NK-92 treated with Interleukin-12 subunit alpha and Interleukin-12 subunit beta, amount 100 ng/mL, for 24 hours (cell line): Measurements from ENCODE around the gene NT5DC1.

Source experiments
- DNase-seq: peaks from one replicate; lab custom pipeline; 2025; lab: John Stamatoyannopoulos, UW

Gene NT5DC1

GRCh38 chr6:116244284-116244683, 143.6 kb downstream of the NT5DC1 start:
- no peak for DNase-seq

- no peak for DNase-seq
Observed at GRCh38 chr6:116246089-116246488, 145.4 kb downstream of the NT5DC1 start.

GRCh38 chr6:116247285-116247684, 146.6 kb downstream of the NT5DC1 start:
- no peak for DNase-seq

- no peak for DNase-seq
Observed at GRCh38 chr6:116248577-116248976, 147.9 kb downstream of the NT5DC1 start.

GRCh38 chr6:116251568-116252384, 151.1 kb downstream of the NT5DC1 start:
- DNase-seq: no peak

- no peak for DNase-seq
Observed at GRCh38 chr6:116253188-116253504, 152.5 kb downstream of the NT5DC1 start.

GRCh38 chr6:116253505-116254296, 153.0 kb downstream of the NT5DC1 start, which contains the start of gene TSPYL4:
Gene TSPYL4 (minus strand): TSS chr6:116254075. CDS start chr6:116254008, 67 bp downstream.
- peak; percentile 77 for DNase-seq

GRCh38 chr6:116254297-116255056, 153.8 kb downstream of the NT5DC1 start:
- DNase-seq: no peak

- DNase-seq: no peak
Observed at GRCh38 chr6:116255246-116255800, 154.7 kb downstream of the NT5DC1 start.

- no peak for DNase-seq
Observed at GRCh38 chr6:116256694-116257093, 156.0 kb downstream of the NT5DC1 start.

GRCh38 chr6:116258520-116258919, 157.9 kb downstream of the NT5DC1 start:
- no peak for DNase-seq

GRCh38 chr6:116263353-116263752, 162.7 kb downstream of the NT5DC1 start:
- DNase-seq: no peak

- DNase-seq: no peak
Observed at GRCh38 chr6:116265041-116265829, 164.6 kb downstream of the NT5DC1 start.

GRCh38 chr6:116266803-116267202, 166.2 kb downstream of the NT5DC1 start:
- no peak for DNase-seq

GRCh38 chr6:116267836-116268588, 167.4 kb downstream of the NT5DC1 start:
- DNase-seq: no peak

GRCh38 chr6:116268589-116269293, 168.1 kb downstream of the NT5DC1 start:
- DNase-seq: no peak

- no peak for DNase-seq
Observed at GRCh38 chr6:116271149-116271708, 170.6 kb downstream of the NT5DC1 start.

- DNase-seq: no peak
Observed at GRCh38 chr6:116277124-116277523, 176.5 kb downstream of the NT5DC1 start.

GRCh38 chr6:116278481-116278829, 177.8 kb downstream of the NT5DC1 start:
- no peak for DNase-seq

GRCh38 chr6:116278854-116279231, 178.2 kb downstream of the NT5DC1 start:
- DNase-seq: no peak
